Upper lobe of right lung (tissue), 1 donor: ENCODE measurements around the gene FASTKD3. TPM values are rescaled to one million over a fixed set of nuclear protein-coding genes. Genes with fewer than 3 reads are reported as not detected.

Experiments used
- ATAC-seq: fragments of 200-7000 bp; cut with Tn5 transposase; one replicate; pipeline ENCODE4 v1.9.1; 2020; ENCODE audit warnings: mild to moderate bottlenecking, moderate library complexity
- DNase-seq: peaks from one replicate; pipeline ENCODE4 v3.0.0-alpha.2; 2020
- H3K27ac ChIP-seq: fragments of 200-600 bp; one replicate; pipeline ENCODE4 v1.8.0; 2022
- H3K27me3 ChIP-seq: fragments of 200-600 bp; one replicate; pipeline ENCODE4 v1.8.0; 2022; ENCODE audit warnings: mild to moderate bottlenecking
- H3K36me3 ChIP-seq: fragments of 200-600 bp; one replicate; pipeline ENCODE4 v1.8.0; 2022
- H3K4me1 ChIP-seq: fragments of 200-600 bp; one replicate; pipeline ENCODE4 v1.8.0; 2022
- H3K4me3 ChIP-seq: fragments of 200-600 bp; one replicate; pipeline ENCODE4 v1.8.0; 2022; ENCODE audit warnings: mild to moderate bottlenecking
- H3K9me3 ChIP-seq: fragments of 200-600 bp; one replicate; pipeline ENCODE4 v1.8.0; 2022
- intact Hi-C: fragments of 100-400 bp; cut with DNase I; formaldehyde crosslinking; loops from one replicate; pipeline ENCODE4 v1.11.0; 2022
- total RNA-seq: library from RNA; stranded (reverse); fragmentation: NEBNext Ultra II Directional; extraction: Animal tissue kit (Norgen Biotek cat#: 25700); gene quantifications from one replicate; pipeline ENCODE4 v1.2.1, GENCODE V29; 2021
- TF ChIP-seq, protein P1 (sequence below): fragments of 200-600 bp; IDR thresholded peaks from one replicate; pipeline ENCODE4 v1.8.0; 2022; ENCODE audit warnings: antibody characterized with exemption
- donor health status: DM: no; HTN: yes; CAD: no; lungs with severe emphysema.

FASTKD3 gene
- total RNA-seq, 1 donor from 2014 or later = 8.0 TPM

DNA sequence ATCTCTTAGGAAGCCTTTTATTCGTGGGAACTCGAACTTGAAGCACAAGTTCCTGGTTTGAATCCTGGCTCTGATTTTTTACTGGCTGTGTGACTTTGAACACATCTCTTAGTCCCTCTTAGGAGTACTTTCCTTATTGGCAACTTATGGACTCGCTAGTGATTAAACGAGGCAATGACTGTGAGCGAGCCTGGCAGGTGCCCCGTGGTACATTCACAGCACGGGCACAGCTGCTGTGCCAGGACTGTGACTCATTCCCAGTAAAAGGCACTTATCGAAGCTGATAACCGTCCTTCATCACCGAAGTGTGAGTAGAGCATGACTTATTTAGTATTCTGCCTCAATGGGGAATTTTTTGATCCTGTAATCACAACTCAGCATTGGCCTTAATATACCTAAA is 40.6 kb downstream of the FASTKD3 start:
- DNase-seq = peak; percentile 72
- peak; percentile 80 for ATAC-seq
- H3K27ac ChIP-seq = no peak overlapping the region
- H3K36me3 ChIP-seq = no peaks in the 10 kb centered on the region
- no peak overlapping the region for H3K4me3 ChIP-seq
- no peaks in the 10 kb centered on the region for H3K9me3 ChIP-seq
- TF ChIP-seq, protein P1, sequence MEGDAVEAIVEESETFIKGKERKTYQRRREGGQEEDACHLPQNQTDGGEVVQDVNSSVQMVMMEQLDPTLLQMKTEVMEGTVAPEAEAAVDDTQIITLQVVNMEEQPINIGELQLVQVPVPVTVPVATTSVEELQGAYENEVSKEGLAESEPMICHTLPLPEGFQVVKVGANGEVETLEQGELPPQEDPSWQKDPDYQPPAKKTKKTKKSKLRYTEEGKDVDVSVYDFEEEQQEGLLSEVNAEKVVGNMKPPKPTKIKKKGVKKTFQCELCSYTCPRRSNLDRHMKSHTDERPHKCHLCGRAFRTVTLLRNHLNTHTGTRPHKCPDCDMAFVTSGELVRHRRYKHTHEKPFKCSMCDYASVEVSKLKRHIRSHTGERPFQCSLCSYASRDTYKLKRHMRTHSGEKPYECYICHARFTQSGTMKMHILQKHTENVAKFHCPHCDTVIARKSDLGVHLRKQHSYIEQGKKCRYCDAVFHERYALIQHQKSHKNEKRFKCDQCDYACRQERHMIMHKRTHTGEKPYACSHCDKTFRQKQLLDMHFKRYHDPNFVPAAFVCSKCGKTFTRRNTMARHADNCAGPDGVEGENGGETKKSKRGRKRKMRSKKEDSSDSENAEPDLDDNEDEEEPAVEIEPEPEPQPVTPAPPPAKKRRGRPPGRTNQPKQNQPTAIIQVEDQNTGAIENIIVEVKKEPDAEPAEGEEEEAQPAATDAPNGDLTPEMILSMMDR = no peak
- H3K27me3 ChIP-seq = no peaks in the 10 kb centered on the region
- H3K4me1 ChIP-seq = no peaks in the 10 kb centered on the region
- intact Hi-C loops = no loop called here

DNA sequence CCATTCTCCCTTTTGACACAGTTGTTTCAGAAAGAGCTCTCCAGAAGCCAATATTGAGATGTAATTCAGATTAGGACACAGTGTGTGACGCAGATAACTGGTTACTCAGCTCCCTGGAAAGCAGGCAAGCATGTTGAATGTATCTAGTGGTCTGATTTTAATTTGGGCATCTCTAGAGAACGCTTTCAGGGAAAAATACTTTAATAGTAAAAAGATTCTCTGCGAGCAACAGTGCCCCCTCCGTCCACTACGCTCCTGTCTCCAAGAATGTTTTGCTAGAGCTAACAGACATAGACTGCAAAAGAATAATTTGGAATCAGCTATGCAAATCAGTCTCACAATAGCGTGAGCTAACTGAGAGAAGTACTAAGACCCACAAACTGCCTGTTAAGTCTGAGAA is 41.2 kb downstream of the FASTKD3 start:
- Histone ChIP-seq H3K27me3 (no peaks in the 10 kb centered on the region), H3K4me3 (no peak overlapping the region), H3K27ac (no peak overlapping the region), H3K9me3 (no peaks in the 10 kb centered on the region), H3K36me3 (no peaks in the 10 kb centered on the region), H3K4me1 (no peaks in the 10 kb centered on the region)
- TF ChIP-seq, protein P1 = no peak
- intact Hi-C loops = no loop called here
- DNase-seq = no peak
- no peak for ATAC-seq

DNA sequence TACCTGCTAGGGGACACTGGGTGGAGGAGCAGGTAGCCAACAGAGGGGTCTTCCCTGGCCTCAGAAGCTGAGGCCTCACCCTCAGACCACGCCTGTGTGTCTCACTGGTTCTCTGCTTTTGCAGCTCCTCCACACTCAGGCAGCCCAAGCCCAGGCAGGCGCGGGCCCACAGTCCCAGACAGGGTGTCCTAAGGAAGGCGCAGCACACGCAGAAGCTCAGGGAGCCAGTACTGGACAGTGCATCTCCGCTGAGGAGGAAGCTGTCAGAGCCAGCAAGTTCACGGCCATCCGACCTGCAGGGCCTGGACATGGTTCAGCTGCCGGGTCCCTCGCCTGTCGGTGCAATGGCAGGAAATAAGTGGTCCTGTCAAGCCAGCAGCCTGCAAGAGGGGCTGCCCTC is 43.2 kb downstream of the FASTKD3 start:
- Histone ChIP-seq H3K36me3 (no peaks in the 10 kb centered on the region), H3K4me3 (no peak overlapping the region), H3K9me3 (no peaks in the 10 kb centered on the region), H3K27ac (no peak overlapping the region), H3K27me3 (no peaks in the 10 kb centered on the region), H3K4me1 (no peaks in the 10 kb centered on the region)
- intact Hi-C loops = no loop called here
- ATAC-seq = no peak
- DNase-seq = no peak
- TF ChIP-seq, protein P1 = no peak

DNA sequence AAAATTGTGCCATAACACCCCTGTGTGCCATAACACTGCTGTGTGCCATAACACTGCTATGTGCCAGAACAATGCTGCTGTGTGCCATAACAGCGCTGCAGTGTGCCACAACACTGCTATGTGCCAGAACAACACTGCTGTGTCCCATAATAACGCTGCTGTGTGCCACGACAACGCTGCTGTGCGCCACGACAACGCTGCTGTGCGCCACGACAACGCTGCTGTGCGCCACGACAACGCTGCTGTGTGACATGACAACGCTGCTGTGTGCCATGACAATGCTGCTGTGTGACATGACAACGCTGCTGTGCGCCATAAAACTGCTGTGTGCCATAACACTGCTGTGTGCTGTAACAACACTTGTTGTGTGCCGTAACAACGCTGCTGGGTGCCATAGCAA is 43.8 kb downstream of the FASTKD3 start:
- TF ChIP-seq, protein P1 = no peak
- ATAC-seq (no peak), DNase-seq (no peak)
- no peaks in the 10 kb centered on the region for H3K4me1 ChIP-seq
- H3K36me3 ChIP-seq = no peaks in the 10 kb centered on the region
- no peak overlapping the region for H3K27ac ChIP-seq
- H3K4me3 ChIP-seq = no peak overlapping the region
- no peaks in the 10 kb centered on the region for H3K27me3 ChIP-seq
- no peaks in the 10 kb centered on the region for H3K9me3 ChIP-seq
- intact Hi-C loops = no loop called here

DNA sequence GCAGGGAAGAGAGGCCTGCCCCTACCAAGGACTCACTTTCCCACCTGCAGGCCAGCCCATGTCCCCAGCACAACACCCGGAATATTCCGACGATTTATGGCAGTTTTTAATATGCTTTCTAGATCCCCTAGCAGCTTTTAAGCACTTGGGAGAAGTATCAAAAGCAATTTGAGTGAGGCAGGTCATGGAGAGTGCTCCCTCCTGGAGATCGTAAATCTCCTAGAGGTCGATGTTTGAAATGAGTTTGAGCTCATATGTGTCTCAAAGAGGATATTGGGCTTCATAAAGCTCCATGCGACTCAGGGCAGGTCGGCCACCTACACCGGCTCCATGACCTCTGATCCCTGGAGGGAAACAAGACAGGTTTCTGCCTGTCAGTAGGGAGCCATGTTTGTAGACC is 45.2 kb downstream of the FASTKD3 start:
- Histone ChIP-seq H3K9me3 (no peaks in the 10 kb centered on the region), H3K4me3 (no peak overlapping the region), H3K36me3 (no peaks in the 10 kb centered on the region), H3K27me3 (no peaks in the 10 kb centered on the region), H3K27ac (no peak overlapping the region), H3K4me1 (no peaks in the 10 kb centered on the region)
- DNase-seq (no peak), ATAC-seq (no peak)
- TF ChIP-seq, protein P1 = no peak
- intact Hi-C loops = no loop called here

DNA sequence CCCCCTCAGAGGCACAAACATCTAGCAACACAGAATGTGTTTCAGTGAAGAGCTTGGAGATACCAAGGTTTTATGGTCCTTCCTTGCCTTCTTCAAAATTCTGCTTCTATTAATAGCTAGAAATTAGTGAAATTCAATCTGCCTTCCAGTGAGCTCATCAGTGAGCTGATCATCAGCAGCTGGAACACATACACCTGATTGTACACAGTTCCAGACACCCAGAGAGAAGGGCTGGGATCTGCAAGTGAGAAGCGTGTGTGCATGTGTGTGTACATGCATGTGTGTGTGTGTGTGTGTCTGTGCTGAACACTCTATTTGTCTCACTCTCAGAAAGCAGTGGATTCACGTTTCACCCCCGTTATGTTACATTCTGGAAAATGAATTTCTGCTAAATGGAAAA is 46.4 kb downstream of the FASTKD3 start:
- TF ChIP-seq, protein P1 = no peak
- Histone ChIP-seq H3K4me1 (no peaks in the 10 kb centered on the region), H3K9me3 (no peaks in the 10 kb centered on the region), H3K27me3 (no peaks in the 10 kb centered on the region), H3K27ac (no peak overlapping the region), H3K36me3 (no peaks in the 10 kb centered on the region), H3K4me3 (no peak overlapping the region)
- intact Hi-C loops = no loop called here
- no peak for DNase-seq
- ATAC-seq = no peak
